ENCODE data around the gene ESYT3.

ESYT3 gene

DNA sequence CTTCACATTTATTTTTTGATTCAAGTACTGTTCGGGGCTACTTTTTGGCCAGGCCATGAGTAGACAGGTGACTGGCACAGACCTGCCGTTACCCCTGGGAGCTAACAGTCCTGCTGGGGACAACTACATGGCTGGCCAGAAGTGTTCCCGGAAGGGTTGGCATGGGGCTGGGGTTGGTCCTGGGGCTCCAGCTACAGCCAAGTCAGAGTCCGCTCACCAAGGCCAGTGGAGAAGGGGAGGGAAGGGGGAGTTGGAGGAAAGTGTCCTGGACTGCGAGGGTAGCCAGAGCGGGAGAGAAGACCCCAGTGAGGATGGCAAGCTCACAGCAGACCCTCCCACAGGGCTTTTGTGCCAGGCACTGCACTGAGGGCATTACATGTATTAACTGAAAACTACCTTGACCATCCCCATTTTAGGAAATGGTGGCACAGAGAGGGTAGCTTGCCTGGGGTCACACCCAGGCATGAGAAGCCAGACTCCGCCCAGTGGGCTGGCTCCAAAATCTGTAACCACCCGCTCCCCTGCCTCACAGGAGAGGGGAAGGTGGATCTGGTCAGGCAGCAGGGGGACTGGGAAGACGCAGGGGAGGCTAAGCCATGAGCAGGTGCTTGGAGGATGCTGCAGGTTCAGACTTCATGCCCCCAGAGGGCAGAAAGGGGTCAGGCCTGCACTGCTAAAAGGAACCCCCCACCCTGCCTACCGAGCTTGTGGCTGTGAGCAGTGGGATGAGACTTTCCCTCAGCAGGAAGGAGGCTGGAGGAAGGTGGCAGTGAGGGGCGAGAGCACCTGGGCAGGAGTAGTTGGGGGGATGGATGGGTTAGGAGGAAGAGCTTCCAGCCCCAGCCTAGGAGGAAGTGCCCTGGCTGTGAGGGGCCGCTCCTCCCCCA, 38.3 kb upstream of the ESYT3 start:
- Histone ChIP-seq H3K9ac (ENCODE audit: low read length) (no peak overlapping the region), H3K27ac (ENCODE audit: low read length) (no peak overlapping the region), H3K27me3 (ENCODE audit: low read depth, low read length) (peaks cover 40% of the 10 kb centered on the region), H3K9me3 (ENCODE audit: insufficient read depth, low read length) (no peaks in the 10 kb centered on the region), H3K79me2 (ENCODE audit: low read length) (no peaks in the 10 kb centered on the region), H2AFZ (ENCODE audit: low read depth, low read length) (no peak overlapping the region), H3K4me3 (ENCODE audit: low read length) (no peak overlapping the region), H4K20me1 (ENCODE audit: insufficient read depth, low read length) (no peaks in the 10 kb centered on the region), H3K36me3 (replicated peaks; ENCODE audit: low read depth, low read length) (no peaks in the 10 kb centered on the region), H3K4me2 (ENCODE audit: low read length) (no peak overlapping the region), H3K4me1 (ENCODE audit: low read length) (no peaks in the 10 kb centered on the region)
- TF ChIP-seq EZH2phosphoT487 (IDR thresholded peaks at IDR 0.05; ENCODE audit: low read depth) = no peak
- TF ChIP-seq, protein P1, sequence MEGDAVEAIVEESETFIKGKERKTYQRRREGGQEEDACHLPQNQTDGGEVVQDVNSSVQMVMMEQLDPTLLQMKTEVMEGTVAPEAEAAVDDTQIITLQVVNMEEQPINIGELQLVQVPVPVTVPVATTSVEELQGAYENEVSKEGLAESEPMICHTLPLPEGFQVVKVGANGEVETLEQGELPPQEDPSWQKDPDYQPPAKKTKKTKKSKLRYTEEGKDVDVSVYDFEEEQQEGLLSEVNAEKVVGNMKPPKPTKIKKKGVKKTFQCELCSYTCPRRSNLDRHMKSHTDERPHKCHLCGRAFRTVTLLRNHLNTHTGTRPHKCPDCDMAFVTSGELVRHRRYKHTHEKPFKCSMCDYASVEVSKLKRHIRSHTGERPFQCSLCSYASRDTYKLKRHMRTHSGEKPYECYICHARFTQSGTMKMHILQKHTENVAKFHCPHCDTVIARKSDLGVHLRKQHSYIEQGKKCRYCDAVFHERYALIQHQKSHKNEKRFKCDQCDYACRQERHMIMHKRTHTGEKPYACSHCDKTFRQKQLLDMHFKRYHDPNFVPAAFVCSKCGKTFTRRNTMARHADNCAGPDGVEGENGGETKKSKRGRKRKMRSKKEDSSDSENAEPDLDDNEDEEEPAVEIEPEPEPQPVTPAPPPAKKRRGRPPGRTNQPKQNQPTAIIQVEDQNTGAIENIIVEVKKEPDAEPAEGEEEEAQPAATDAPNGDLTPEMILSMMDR (IDR thresholded peaks at IDR 0.05; ENCODE audit: low read depth, low read length) = no peak

DNA sequence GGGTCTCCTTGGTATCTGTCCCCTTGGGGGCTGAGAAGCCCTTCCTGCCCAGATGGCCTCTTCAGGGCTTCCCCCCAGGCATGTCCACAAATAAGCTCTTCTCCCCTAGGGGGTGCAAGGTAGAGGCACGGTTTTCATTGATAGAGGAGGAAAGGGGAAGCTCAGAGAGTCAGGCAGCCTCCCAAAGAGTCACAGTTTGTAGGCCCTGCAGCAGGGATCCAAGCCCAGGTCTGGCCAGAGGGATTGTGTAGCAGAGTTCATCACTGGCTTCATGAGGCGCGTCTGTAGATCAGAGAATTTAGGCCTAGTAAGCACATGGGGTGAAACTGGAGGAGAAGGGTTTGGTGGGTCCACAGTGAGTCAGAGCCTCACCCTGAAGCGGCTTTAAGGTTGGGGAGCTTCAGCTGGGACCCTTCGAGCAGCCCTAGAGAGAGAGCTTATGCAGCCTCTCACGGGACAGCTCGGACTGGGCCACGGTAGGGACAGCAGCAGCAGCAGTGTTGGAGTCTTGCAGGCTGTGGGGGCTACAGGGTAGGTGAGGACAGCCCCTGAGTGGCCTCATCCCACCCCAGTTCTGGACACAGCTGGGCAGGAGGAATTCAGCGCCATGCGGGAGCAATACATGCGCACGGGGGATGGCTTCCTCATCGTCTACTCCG, 37.5 kb upstream of the ESYT3 start:
- no peaks in the 10 kb centered on the region for H4K20me1 ChIP-seq (ENCODE audit: insufficient read depth, low read length)
- H3K36me3 ChIP-seq (replicated peaks; ENCODE audit: low read depth, low read length) = no peaks in the 10 kb centered on the region
- H3K79me2 ChIP-seq (ENCODE audit: low read length) = no peaks in the 10 kb centered on the region
- no peak overlapping the region for H2AFZ ChIP-seq (ENCODE audit: low read depth, low read length)
- H3K27ac ChIP-seq (ENCODE audit: low read length) = no peak overlapping the region
- H3K9ac ChIP-seq (ENCODE audit: low read length) = no peak overlapping the region
- H3K4me3 ChIP-seq (ENCODE audit: low read length) = no peak overlapping the region
- no peaks in the 10 kb centered on the region for H3K9me3 ChIP-seq (ENCODE audit: insufficient read depth, low read length)
- H3K4me2 ChIP-seq (ENCODE audit: low read length) = no peak overlapping the region
- TF ChIP-seq, protein P1 (IDR thresholded peaks at IDR 0.05; ENCODE audit: low read depth, low read length) = no peak
- no peak for TF ChIP-seq EZH2phosphoT487 (IDR thresholded peaks at IDR 0.05; ENCODE audit: low read depth)
- no peaks in the 10 kb centered on the region for H3K4me1 ChIP-seq (ENCODE audit: low read length)
- peaks cover 46% of the 10 kb centered on the region for H3K27me3 ChIP-seq (ENCODE audit: low read depth, low read length)

DNA sequence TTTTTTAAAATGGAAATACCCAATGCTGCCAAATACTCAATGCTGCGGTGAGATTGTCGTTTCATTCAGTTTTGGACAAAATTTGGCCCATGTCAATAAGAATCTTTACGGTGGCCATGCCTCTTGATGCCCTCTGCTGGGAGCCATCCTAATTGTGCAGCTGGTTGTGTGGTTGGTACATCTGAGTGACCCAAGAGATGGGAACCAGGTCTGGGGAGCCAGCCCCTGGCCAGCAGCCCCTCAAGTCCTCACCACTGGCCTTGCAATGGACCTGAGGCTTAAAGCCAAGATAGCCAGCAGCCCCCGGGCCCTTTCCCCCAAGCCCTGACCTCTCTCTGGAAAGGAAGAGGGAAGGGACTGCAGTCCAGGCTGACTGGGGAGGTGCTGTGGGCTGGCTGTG, 36.4 kb upstream of the ESYT3 start:
- Histone ChIP-seq H3K4me3 (ENCODE audit: low read length) (no peak overlapping the region), H2AFZ (ENCODE audit: low read depth, low read length) (no peak overlapping the region), H3K9ac (ENCODE audit: low read length) (no peak overlapping the region), H3K9me3 (ENCODE audit: insufficient read depth, low read length) (no peaks in the 10 kb centered on the region), H3K79me2 (ENCODE audit: low read length) (no peaks in the 10 kb centered on the region), H4K20me1 (ENCODE audit: insufficient read depth, low read length) (no peaks in the 10 kb centered on the region), H3K4me1 (ENCODE audit: low read length) (no peaks in the 10 kb centered on the region), H3K27ac (ENCODE audit: low read length) (no peak overlapping the region), H3K36me3 (replicated peaks; ENCODE audit: low read depth, low read length) (no peaks in the 10 kb centered on the region), H3K4me2 (ENCODE audit: low read length) (no peak overlapping the region), H3K27me3 (ENCODE audit: low read depth, low read length) (peaks cover 40% of the 10 kb centered on the region)
- no peak for TF ChIP-seq EZH2phosphoT487 (IDR thresholded peaks at IDR 0.05; ENCODE audit: low read depth)
- TF ChIP-seq, protein P1 (IDR thresholded peaks at IDR 0.05; ENCODE audit: low read depth, low read length) = peak; percentile 38; the same call in 1 of the 2 replicates

All from OCI-LY3 (cell line).